ENCODE data around the gene SYTL3.

GRCh38 chr6:158624684-158625682, 24.9 kb upstream of the SYTL3 start:
- TF ChIP-seq CTCF (conservative IDR thresholded peaks at IDR 0.05; ENCODE audit: low read depth in 2 of 2) (no peak), STAT1 (IDR thresholded peaks at IDR 0.05; ENCODE audit: unreplicated experiment) (no peak), EZH2phosphoT487 (IDR thresholded peaks at IDR 0.05; ENCODE audit: unreplicated experiment) (no peak), REST (IDR thresholded peaks at IDR 0.05; ENCODE audit: unreplicated experiment) (no peak), EZH2 (IDR thresholded peaks at IDR 0.05; ENCODE audit: low read depth, unreplicated experiment) (no peak), POLR2AphosphoS5 (IDR thresholded peaks at IDR 0.05; ENCODE audit: low read depth) (no peak), NANOG (IDR thresholded peaks at IDR 0.05; ENCODE audit: borderline replicate concordance) (no peak), CREB1 (CRISPR knock-in tag; IDR thresholded peaks at IDR 0.05; ENCODE audit: low read depth) (no peak), ETS1 (IDR thresholded peaks at IDR 0.05) (no peak), JUNB (IDR thresholded peaks at IDR 0.05; ENCODE audit: unreplicated experiment) (no peak), ZNF331 (CRISPR knock-in tag; IDR thresholded peaks at IDR 0.05; ENCODE audit: low read depth) (no peak), ZNF462 (CRISPR knock-in tag; IDR thresholded peaks at IDR 0.05) (no peak)
